SK-N-SH treated with all-trans-retinoic acid at 6 μM for 48 hours (cell line): ENCODE data around the gene MPP2.

Source experiments
- ATAC-seq: fragments of 200-7000 bp; cut with Tn5 transposase; 3 replicates; pipeline ENCODE4 v1.9.1; 2020; ENCODE audit warnings: mild to moderate bottlenecking, moderate library complexity
- ARNTL ChIP-seq: fragments of 450-650 bp; formaldehyde crosslinking; IDR thresholded peaks from 2 replicates; pipeline ENCODE4 v1.5.0; 2020; ENCODE audit warnings: low read depth, mild to moderate bottlenecking, moderate library complexity, borderline replicate concordance
- CSDC2 ChIP-seq: fragments of 250-450 bp; sonication (Bioruptor Pico); IDR thresholded peaks from 2 replicates; pipeline ENCODE4 v1.5.0; 2020; ENCODE audit warnings: mild to moderate bottlenecking, moderate library complexity
- ESRRG ChIP-seq: fragments of 250-450 bp; sonication (Bioruptor Pico); IDR thresholded peaks from 2 replicates; pipeline ENCODE4 v1.6.1; 2021; ENCODE audit warnings: mild to moderate bottlenecking
- GLIS3 ChIP-seq: fragments of 250-450 bp; sonication (Bioruptor Pico); IDR thresholded peaks from 2 replicates; pipeline ENCODE4 v1.5.0; 2020; ENCODE audit warnings: mild to moderate bottlenecking, moderate library complexity
- ISL1 ChIP-seq: fragments of 250-450 bp; sonication (Bioruptor Pico); IDR thresholded peaks from 2 replicates; pipeline ENCODE4 v2.1.2; 2022; ENCODE audit warnings: mild to moderate bottlenecking, moderate library complexity
- OSR1 ChIP-seq: fragments of 250-450 bp; sonication (Bioruptor Pico); IDR thresholded peaks from 2 replicates; pipeline ENCODE4 v1.8.0; 2022; ENCODE audit warnings: moderate library complexity, mild to moderate bottlenecking, inconsistent platforms
- POU6F1 ChIP-seq: fragments of 250-450 bp; sonication (Bioruptor Pico); IDR thresholded peaks from 2 replicates; pipeline ENCODE4 v1.8.0; 2021; ENCODE audit warnings: low read depth, mild to moderate bottlenecking, moderate library complexity, borderline replicate concordance
- SNAI2 ChIP-seq: fragments of 250-450 bp; sonication (Bioruptor Pico); IDR thresholded peaks from 2 replicates; pipeline ENCODE4 v1.5.0; 2020; ENCODE audit warnings: mild to moderate bottlenecking, moderate library complexity
- TOX ChIP-seq: fragments of 250-450 bp; sonication (Bioruptor Pico); IDR thresholded peaks from 2 replicates; pipeline ENCODE4 v1.8.0; 2021; ENCODE audit warnings: mild to moderate bottlenecking, moderate library complexity, borderline replicate concordance
- ZC3H10 ChIP-seq: fragments of 250-450 bp; sonication (Bioruptor Pico); IDR thresholded peaks from 2 replicates; pipeline ENCODE4 v1.5.1; 2021; ENCODE audit warnings: mild to moderate bottlenecking, moderate library complexity
- ZFP3 ChIP-seq: fragments of 250-450 bp; sonication (Bioruptor Pico); IDR thresholded peaks from 2 replicates; pipeline ENCODE4 v1.5.0; 2020; ENCODE audit warnings: mild to moderate bottlenecking, moderate library complexity
- ZFP30 ChIP-seq: fragments of 450-650 bp; formaldehyde crosslinking; IDR thresholded peaks from 2 replicates; pipeline ENCODE4 v1.5.0; 2022; ENCODE audit warnings: mild to moderate bottlenecking, moderate library complexity
- ZNF565 ChIP-seq: fragments of 450-650 bp; formaldehyde crosslinking; conservative IDR thresholded peaks from 2 replicates; pipeline ENCODE4 v1.5.0; 2020; ENCODE audit warnings: low read depth, mild to moderate bottlenecking, moderate library complexity
- ZNF8 ChIP-seq: fragments of 450-650 bp; formaldehyde crosslinking; IDR thresholded peaks from 2 replicates; pipeline ENCODE4 v1.5.0; 2020; ENCODE audit warnings: mild to moderate bottlenecking, moderate library complexity
- TF ChIP-seq, protein P1 (sequence below): fragments of 250-450 bp; sonication (Bioruptor Pico); IDR thresholded peaks from 2 replicates; pipeline ENCODE4 v1.5.1; 2020; ENCODE audit warnings: low read depth, mild to moderate bottlenecking, moderate library complexity
- TF ChIP-seq, protein P2 (sequence below): fragments of 250-450 bp; sonication (Bioruptor Pico); IDR thresholded peaks from 2 replicates; pipeline ENCODE4 v1.5.0; 2020; ENCODE audit warnings: mild to moderate bottlenecking, moderate library complexity

The MPP2 gene

DNA sequence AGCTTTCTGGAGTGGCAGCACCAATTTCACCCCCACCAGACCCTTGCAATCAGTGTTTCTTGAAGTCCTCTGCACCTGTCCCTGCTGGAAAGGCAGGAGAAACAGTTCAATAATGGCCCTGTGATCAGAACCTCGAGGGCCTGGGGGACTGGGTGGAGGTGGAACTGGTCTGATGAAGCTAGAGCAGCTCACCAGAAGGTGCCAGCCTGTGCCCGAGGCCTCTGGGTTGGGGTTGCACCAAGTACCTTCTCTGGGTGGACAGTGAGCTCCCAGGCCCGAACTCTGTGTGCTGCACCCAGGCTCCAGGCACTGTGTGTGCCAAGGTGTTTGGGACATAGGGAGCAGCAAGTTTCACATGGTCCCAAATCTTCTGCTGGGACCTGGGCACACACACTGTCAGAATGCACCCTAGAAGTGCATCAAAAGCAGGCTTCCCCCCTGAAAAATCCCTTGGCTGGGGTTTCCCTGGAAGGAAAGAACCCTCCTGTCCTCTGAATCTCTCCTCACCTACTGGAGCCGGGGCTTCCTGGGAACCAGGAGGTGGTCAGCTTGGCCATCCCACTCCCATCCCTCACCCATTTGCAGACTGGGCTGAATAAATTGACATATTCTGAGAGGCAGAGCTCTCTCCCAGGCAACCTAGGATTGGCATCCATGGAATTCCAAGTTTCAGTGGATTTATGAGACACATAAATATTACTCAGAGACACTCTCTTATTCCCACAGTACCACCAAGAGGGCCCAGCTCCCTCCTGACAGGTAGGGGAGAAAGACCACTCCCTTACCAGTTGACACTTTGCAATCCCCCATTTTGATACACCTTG lies 43.0 kb downstream of the MPP2 start (continued):
- TF ChIP-seq, protein P1, sequence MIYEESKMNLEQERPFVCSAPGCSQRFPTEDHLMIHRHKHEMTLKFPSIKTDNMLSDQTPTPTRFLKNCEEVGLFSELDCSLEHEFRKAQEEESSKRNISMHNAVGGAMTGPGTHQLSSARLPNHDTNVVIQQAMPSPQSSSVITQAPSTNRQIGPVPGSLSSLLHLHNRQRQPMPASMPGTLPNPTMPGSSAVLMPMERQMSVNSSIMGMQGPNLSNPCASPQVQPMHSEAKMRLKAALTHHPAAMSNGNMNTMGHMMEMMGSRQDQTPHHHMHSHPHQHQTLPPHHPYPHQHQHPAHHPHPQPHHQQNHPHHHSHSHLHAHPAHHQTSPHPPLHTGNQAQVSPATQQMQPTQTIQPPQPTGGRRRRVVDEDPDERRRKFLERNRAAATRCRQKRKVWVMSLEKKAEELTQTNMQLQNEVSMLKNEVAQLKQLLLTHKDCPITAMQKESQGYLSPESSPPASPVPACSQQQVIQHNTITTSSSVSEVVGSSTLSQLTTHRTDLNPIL (CRISPR knock-in tag), result no peak
- TF ChIP-seq ZNF8 (CRISPR knock-in tag), result no peak
- TF ChIP-seq POU6F1 (CRISPR knock-in tag), result no peak
- no peak for TF ChIP-seq CSDC2 (CRISPR knock-in tag)
- TF ChIP-seq ISL1 (CRISPR knock-in tag), result no peak
- TF ChIP-seq, protein P2, sequence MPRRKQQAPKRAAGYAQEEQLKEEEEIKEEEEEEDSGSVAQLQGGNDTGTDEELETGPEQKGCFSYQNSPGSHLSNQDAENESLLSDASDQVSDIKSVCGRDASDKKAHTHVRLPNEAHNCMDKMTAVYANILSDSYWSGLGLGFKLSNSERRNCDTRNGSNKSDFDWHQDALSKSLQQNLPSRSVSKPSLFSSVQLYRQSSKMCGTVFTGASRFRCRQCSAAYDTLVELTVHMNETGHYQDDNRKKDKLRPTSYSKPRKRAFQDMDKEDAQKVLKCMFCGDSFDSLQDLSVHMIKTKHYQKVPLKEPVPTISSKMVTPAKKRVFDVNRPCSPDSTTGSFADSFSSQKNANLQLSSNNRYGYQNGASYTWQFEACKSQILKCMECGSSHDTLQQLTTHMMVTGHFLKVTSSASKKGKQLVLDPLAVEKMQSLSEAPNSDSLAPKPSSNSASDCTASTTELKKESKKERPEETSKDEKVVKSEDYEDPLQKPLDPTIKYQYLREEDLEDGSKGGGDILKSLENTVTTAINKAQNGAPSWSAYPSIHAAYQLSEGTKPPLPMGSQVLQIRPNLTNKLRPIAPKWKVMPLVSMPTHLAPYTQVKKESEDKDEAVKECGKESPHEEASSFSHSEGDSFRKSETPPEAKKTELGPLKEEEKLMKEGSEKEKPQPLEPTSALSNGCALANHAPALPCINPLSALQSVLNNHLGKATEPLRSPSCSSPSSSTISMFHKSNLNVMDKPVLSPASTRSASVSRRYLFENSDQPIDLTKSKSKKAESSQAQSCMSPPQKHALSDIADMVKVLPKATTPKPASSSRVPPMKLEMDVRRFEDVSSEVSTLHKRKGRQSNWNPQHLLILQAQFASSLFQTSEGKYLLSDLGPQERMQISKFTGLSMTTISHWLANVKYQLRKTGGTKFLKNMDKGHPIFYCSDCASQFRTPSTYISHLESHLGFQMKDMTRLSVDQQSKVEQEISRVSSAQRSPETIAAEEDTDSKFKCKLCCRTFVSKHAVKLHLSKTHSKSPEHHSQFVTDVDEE (CRISPR knock-in tag), result no peak
- no peak for TF ChIP-seq ZFP3 (CRISPR knock-in tag)

DNA sequence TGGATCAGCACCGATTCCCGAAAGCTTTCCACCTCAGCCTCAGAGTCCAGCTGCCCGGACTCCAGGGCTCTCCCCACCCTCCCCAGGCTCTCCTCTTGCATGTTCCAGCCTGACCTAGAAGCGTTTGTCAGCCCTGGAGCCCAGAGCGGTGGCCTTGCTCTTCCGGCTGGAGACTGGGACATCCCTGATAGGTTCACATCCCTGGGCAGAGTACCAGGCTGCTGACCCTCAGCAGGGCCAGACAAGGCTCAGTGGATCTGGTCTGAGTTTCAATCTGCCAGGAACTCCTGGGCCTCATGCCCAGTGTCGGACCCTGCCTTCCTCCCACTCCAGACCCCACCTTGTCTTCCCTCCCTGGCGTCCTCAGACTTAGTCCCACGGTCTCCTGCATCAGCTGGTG lies 45.4 kb downstream of the MPP2 start:
- ATAC-seq, result no peak

DNA sequence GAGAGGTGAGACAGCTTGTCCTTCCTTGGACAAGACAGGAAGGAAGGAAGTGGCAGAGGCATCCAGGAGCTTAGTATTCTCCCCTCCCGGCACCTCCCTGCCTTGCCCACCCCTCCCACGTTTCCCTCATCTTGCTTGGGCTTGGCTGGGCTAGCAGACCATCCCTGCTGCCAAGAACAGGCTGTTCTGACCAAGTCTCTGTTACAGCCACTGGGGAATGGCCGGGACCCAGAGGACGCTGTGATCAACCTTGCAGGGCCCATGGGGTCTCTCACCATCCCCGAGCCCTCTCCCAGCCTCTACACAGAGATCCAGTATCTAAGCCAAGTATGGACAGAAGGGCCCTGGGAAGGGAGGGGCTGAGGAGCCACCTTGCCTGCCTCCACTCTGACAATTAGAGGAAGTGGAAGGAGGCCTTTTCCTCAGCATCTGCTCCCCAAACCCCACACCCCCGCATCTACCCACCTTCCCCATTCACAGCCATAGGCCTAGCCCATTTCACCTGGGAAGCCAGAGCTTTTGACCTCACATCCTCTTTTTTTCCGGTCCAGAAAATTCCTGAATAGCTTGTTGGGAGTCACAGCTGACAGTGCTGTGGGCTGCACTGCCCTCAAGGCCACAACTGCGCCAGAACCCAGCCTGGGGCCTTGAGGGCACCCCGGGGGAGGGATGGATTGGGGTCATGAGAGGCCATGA lies 46.3 kb downstream of the MPP2 start:
- TF ChIP-seq ESRRG (CRISPR knock-in tag) (no peak), ZNF565 (CRISPR knock-in tag) (no peak), TOX (no peak), OSR1 (CRISPR knock-in tag) (no peak), ARNTL (CRISPR knock-in tag) (no peak), ZNF8 (CRISPR knock-in tag) (no peak), SNAI2 (CRISPR knock-in tag) (no peak), CSDC2 (CRISPR knock-in tag) (no peak), ZFP30 (CRISPR knock-in tag) (no peak), POU6F1 (CRISPR knock-in tag) (no peak), GLIS3 (CRISPR knock-in tag) (no peak), ZC3H10 (CRISPR knock-in tag) (no peak)
- TF ChIP-seq, protein P2 (CRISPR knock-in tag), result no peak
- TF ChIP-seq, protein P1 (CRISPR knock-in tag), result no peak
- ATAC-seq, result no peak

More for the DNA sequence above, 45.4 kb downstream of the MPP2 start:
- TF ChIP-seq ARNTL (CRISPR knock-in tag), result no peak
- TF ChIP-seq CSDC2 (CRISPR knock-in tag), result no peak
- TF ChIP-seq POU6F1 (CRISPR knock-in tag), result no peak
- TF ChIP-seq, all 23 proteins: peak for 0
